Pancreas (tissue), 10 donors: ENCODE results near the gene TUBA1A. TPM values are rescaled to one million over a fixed set of nuclear protein-coding genes. Genes with fewer than 3 reads are reported as not detected.

Experiments
- ATAC-seq, 4 donors: fragments of 200-7000 bp; cut with Tn5 transposase; one replicate each; pipeline versions ENCODE4 v1.8.0 to v1.9.1; 2020; ENCODE audit warnings: mild to moderate bottlenecking in 4 of 4, moderate library complexity in 4 of 4
- DNase-seq, 6 donors: peaks; one replicate each; pipeline ENCODE4 v3.0.0-alpha.2; 2020
- FAIRE-seq: peaks from 2 replicates; lab custom pipeline; 2012; peaks lifted over from hg19 to GRCh38; lab: Jason Lieb, UNC
- H3K27ac ChIP-seq, 4 donors: fragments of 200-600 bp; sonication (generic); 1 replicate in 3 of 4; 2 replicates in 1 of 4; pipeline versions ENCODE4 v1.5.0 to v1.8.0; 2020
- H3K27me3 ChIP-seq, 4 donors: fragments of 200-600 bp; one replicate each; pipeline ENCODE4 v1.8.0; 2021
- H3K36me3 ChIP-seq, 3 donors: fragments of 200-600 bp; sonication (generic) in 1 of 3; one replicate each; pipeline versions ENCODE4 v1.5.0 to v1.8.0; 2020 to 2021
- H3K4me1 ChIP-seq, 3 donors: fragments of 200-600 bp; one replicate each; pipeline ENCODE4 v1.8.0; 2021
- H3K4me3 ChIP-seq, 4 donors: fragments of 200-600 bp; sonication (generic) in 2 of 4; one replicate each; pipeline versions ENCODE4 v1.5.0 to v1.8.0; 2020 to 2021
- H3K9me3 ChIP-seq, 4 donors: fragments of 200-600 bp; one replicate each; pipeline ENCODE4 v1.8.0; 2021
- CTCF ChIP-seq, 4 donors: fragments of 200-600 bp; sonication (generic) in 3 of 4; IDR thresholded peaks; one replicate each; pipeline versions ENCODE4 v1.5.0 to v1.8.0; 2021; ENCODE audit warnings: antibody characterized with exemption in 4 of 4
- WGBS, 2 donors: extraction: QIAGEN DNeasy Blood & Tissue Kit; methylation state at CpG; one replicate each; pipeline ENCODE4 v1.1.7; 2013; 5-methylcytosine and 5-hydroxymethylcytosine counted together
- intact Hi-C, 3 donors: fragments of 100-400 bp; cut with DNase I; formaldehyde crosslinking; loops; one replicate each; pipeline versions ENCODE4 v1.11.1 to v1.14.2; 2022
- polyA plus RNA-seq, 2 donors: library from polyadenylated mRNA; stranded (reverse); fragments of 200-250 nt; gene quantifications; one replicate each; pipeline ENCODE4 v1.2.3, GENCODE V29; 2013
- total RNA-seq, 6 donors: library from RNA; stranded (reverse); fragmentation: NEBNext Ultra II Directional in 4 of 6; extraction: Animal tissue kit (Norgen Biotek cat#: 25700) in 4 of 6; gene quantifications; one replicate each; pipeline versions ENCODE4 v1.2.1 to v1.2.4, GENCODE V29; 2021 to 2023
- donor health status: healthy with polysubstance abuse.
- donor health status: DM: no; HTN: no; CAD: no; lungs with moderate emphysema.
- donor health status: DM: no; HTN: no; CAD: no.
- donor health status: control.
- donor health status: control.
- donor health status: Bipolar disorder and iron deficiency.
- donor health status: DM: yes; HTN: yes; CAD: no.
- donor health status: DM: no; HTN: no; CAD: no.
- donor health status: DM: no; HTN: no; CAD: no.
- donor health status: DM: yes; HTN: yes; CAD: no.

The TUBA1A gene
- total and polyA plus RNA-seq, 8 donors: 9.1 to 93.8 (median 28.3) TPM

- FAIRE-seq: no peak
- no peak for ATAC-seq
- Histone ChIP-seq H3K9me3 (no peaks in the 10 kb centered on the region), H3K4me3 (no peak overlapping the region), H3K27me3 (no peaks in the 10 kb centered on the region), H3K27ac (no peak overlapping the region), H3K4me1 (peaks cover 0 to 4% (median 4%) of the 10 kb centered on the region in 3 donors), H3K36me3 (no peaks in the 10 kb centered on the region)
- intact Hi-C loops: loop anchor here in 1 of 3 donors (10.0 kb wide), 1 partner anchor 107 kb away; no protein-coding TSS in a partner anchor
- no peak for TF ChIP-seq CTCF (IDR thresholded peaks at IDR 0.05)
- no peak for DNase-seq
- WGBS, 2 donors: 75 to 85% methylated on average over 9 of the region's 9 CpGs
Measured at GRCh38 chr12:49231878-49232655, 43.2 kb upstream of the TUBA1A start.

- no peak overlapping the region for H3K4me3 ChIP-seq
- 70 to 76% methylated on average over 3 of the region's 3 CpGs for WGBS, 2 donors
- ATAC-seq (no peak), DNase-seq (no peak), FAIRE-seq (no peak)
- intact Hi-C loops: loop anchor here in 1 of 3 donors (10.0 kb wide), 1 partner anchor 106 kb away; no protein-coding TSS in a partner anchor
- H3K4me1 ChIP-seq: peaks cover 0 to 4% (median 4%) of the 10 kb centered on the region in 3 donors
- H3K36me3 ChIP-seq: no peaks in the 10 kb centered on the region
- H3K27me3 ChIP-seq: no peaks in the 10 kb centered on the region
- TF ChIP-seq CTCF (IDR thresholded peaks at IDR 0.05): no peak
- no peaks in the 10 kb centered on the region for H3K9me3 ChIP-seq
- peak overlapping the region in 1 of 4 donors; percentile 35 for H3K27ac ChIP-seq
Measured at GRCh38 chr12:49230805-49231194, 41.9 kb upstream of the TUBA1A start.

GRCh38 chr12:49230176-49230804 is 41.4 kb upstream of the TUBA1A start:
- H3K36me3 ChIP-seq: no peaks in the 10 kb centered on the region
- no peak overlapping the region for H3K4me3 ChIP-seq
- no peak for FAIRE-seq
- no peaks in the 10 kb centered on the region for H3K9me3 ChIP-seq
- intact Hi-C loops: loop anchor here in 1 of 3 donors (10.0 kb wide), 1 partner anchor 105 kb away; no protein-coding TSS in a partner anchor
- ATAC-seq: no peak
- peak overlapping the region in 1 of 4 donors; percentile 35 for H3K27ac ChIP-seq
- H3K27me3 ChIP-seq: no peaks in the 10 kb centered on the region
- 70 to 77% methylated on average over 6 of the region's 6 CpGs for WGBS, 2 donors
- H3K4me1 ChIP-seq: peaks cover 0 to 4% (median 4%) of the 10 kb centered on the region in 3 donors
- TF ChIP-seq CTCF (IDR thresholded peaks at IDR 0.05): no peak
- DNase-seq: no peak

GRCh38 chr12:49228653-49229052 is 39.8 kb upstream of the TUBA1A start:
- DNase-seq (no peak), ATAC-seq (no peak), FAIRE-seq (no peak)
- H3K36me3 ChIP-seq: no peaks in the 10 kb centered on the region
- no peaks in the 10 kb centered on the region for H3K27me3 ChIP-seq
- no peak for TF ChIP-seq CTCF (IDR thresholded peaks at IDR 0.05)
- H3K9me3 ChIP-seq: no peaks in the 10 kb centered on the region
- H3K4me3 ChIP-seq: no peak overlapping the region
- H3K4me1 ChIP-seq: peaks cover 0 to 4% (median 4%) of the 10 kb centered on the region in 3 donors
- intact Hi-C loops: no loop called here
- 74 to 88% methylated on average over 3 of the region's 3 CpGs for WGBS, 2 donors
- no peak overlapping the region for H3K27ac ChIP-seq
